H1 (cell line): ENCODE data around the gene NOSIP. TPM values are rescaled to one million over a fixed set of nuclear protein-coding genes. Genes with fewer than 3 reads are reported as not detected.

ENCODE experiments used
- CTCF ChIA-PET: fragments of 300-600 bp; sonication (Branson Sonifier 250); formaldehyde crosslinking; loops from one replicate; lab custom pipeline; 2021; ENCODE audit not compliant: partially characterized antibody; lab: Charles Lee
- POLR2A ChIA-PET: fragments of 300-600 bp; sonication (Branson Sonifier 250); formaldehyde crosslinking; loops from one replicate; lab custom pipeline; 2021; ENCODE audit warnings: inconsistent platforms; ENCODE audit not compliant: partially characterized antibody; lab: Charles Lee
- DNase-seq, 2 experiments: peaks; one replicate each; pipeline versions ENCODE4 v3.0.0 to v3.0.0-alpha.2; 2010 to 2022; ENCODE audit warnings: low spot score in 2 of 2, low read depth in 1 of 2, mixed read lengths in 1 of 2
- FAIRE-seq: peaks from 2 replicates; lab custom pipeline; 2011; peaks lifted over from hg19 to GRCh38; lab: Jason Lieb, UNC
- H2AFZ ChIP-seq: 2 replicates; pipeline ENCODE4 v1.8.1; 2012; ENCODE audit warnings: low read length, inconsistent platforms
- H2AK5ac ChIP-seq: 2 replicates; pipeline ENCODE4 v1.6.1; 2013; ENCODE audit warnings: low read depth, low read length
- H2BK120ac ChIP-seq: replicated peaks from 2 replicates; pipeline ENCODE3; 2013; ENCODE audit warnings: low read depth, low read length, inconsistent platforms
- H2BK12ac ChIP-seq: 2 replicates; pipeline ENCODE4 v1.6.1; 2013; ENCODE audit warnings: low read depth, low read length
- H2BK15ac ChIP-seq: 2 replicates; pipeline ENCODE4 v1.6.1; 2013; ENCODE audit warnings: low read length
- H2BK20ac ChIP-seq: 2 replicates; pipeline ENCODE4 v1.6.1; 2013; ENCODE audit warnings: low read length
- H2BK5ac ChIP-seq: 2 replicates; pipeline ENCODE4 v1.6.1; 2013; ENCODE audit warnings: low read depth, low read length
- H3K14ac ChIP-seq: 2 replicates; pipeline ENCODE4 v1.6.1; 2013; ENCODE audit warnings: inconsistent platforms; ENCODE audit not compliant: insufficient read length
- H3K18ac ChIP-seq: 2 replicates; pipeline ENCODE4 v1.6.1; 2013; ENCODE audit warnings: low read length; ENCODE audit errors: extremely low read depth
- H3K23ac ChIP-seq: 2 replicates; pipeline ENCODE4 v1.6.1; 2013; ENCODE audit warnings: inconsistent platforms; ENCODE audit not compliant: insufficient read length
- H3K23me2 ChIP-seq: 2 replicates; pipeline ENCODE4 v1.6.1; 2013; ENCODE audit warnings: low read depth, low read length
- H3K27ac ChIP-seq: 2 replicates; pipeline ENCODE4 v1.6.1; 2011; ENCODE audit warnings: low read depth, low read length, inconsistent platforms
- H3K27me3 ChIP-seq, 4 experiments: replicated peaks in 1 of 4; 1 replicate in 1 of 4; 2 replicates in 3 of 4; pipeline versions ENCODE4 v1.6.1 to v1.8.1; 2011 to 2013; ENCODE audit warnings: low read length in 3 of 4, mild to moderate bottlenecking in 3 of 4, inconsistent platforms in 2 of 4, mixed read lengths in 2 of 4, moderate library complexity in 1 of 4; ENCODE audit not compliant: control insufficient read depth in 3 of 4, insufficient read depth in 3 of 4; ENCODE audit errors: extremely low read depth in 1 of 4
- H3K36me3 ChIP-seq, 4 experiments: 2 replicates each; pipeline versions ENCODE4 v1.6.1 to v1.8.1; 2011 to 2013; ENCODE audit warnings: mild to moderate bottlenecking in 4 of 4, low read length in 3 of 4, moderate library complexity in 2 of 4, control low read depth in 1 of 4, inconsistent platforms in 1 of 4; ENCODE audit not compliant: insufficient read depth in 4 of 4, control insufficient read depth in 2 of 4
- H3K4ac ChIP-seq: replicated peaks from 2 replicates; pipeline ENCODE3; 2013; ENCODE audit warnings: low read length, low read depth, mixed read lengths, inconsistent platforms; ENCODE audit not compliant: insufficient read length
- H3K4me1 ChIP-seq, 4 experiments: replicated peaks in 1 of 4; 1 replicate in 1 of 4; 2 replicates in 3 of 4; pipeline versions ENCODE4 v1.6.1 to v1.8.1; 2011 to 2013; ENCODE audit warnings: low read length in 3 of 4, inconsistent platforms in 2 of 4, mixed read lengths in 1 of 4; ENCODE audit not compliant: insufficient read depth in 4 of 4, control insufficient read depth in 3 of 4
- H3K4me2 ChIP-seq, 2 experiments: 2 replicates each; pipeline versions ENCODE4 v1.6.1 to v1.8.1; 2011 to 2013; ENCODE audit warnings: low read depth in 2 of 2, low read length in 2 of 2, control low read depth in 1 of 2, inconsistent platforms in 1 of 2, mild to moderate bottlenecking in 1 of 2; ENCODE audit not compliant: insufficient read depth in 1 of 2
- H3K4me3 ChIP-seq, 4 experiments: fragments of 200-600, 300-600 bp in 1 of 4; sonication (generic), shearing (Covaris generic), sonication (Bioruptor Twin) in 1 of 4; 2 replicates each; pipeline versions ENCODE4 v1.5.1 to v1.8.1; 2011 to 2016; ENCODE audit warnings: low read length in 4 of 4, low read depth in 3 of 4, control low read depth in 2 of 4, inconsistent platforms in 2 of 4, mild to moderate bottlenecking in 2 of 4, mixed read lengths in 1 of 4, moderate library complexity in 1 of 4; ENCODE audit not compliant: insufficient read depth in 2 of 4; ENCODE audit errors: extremely low read depth in 1 of 4
- H3K56ac ChIP-seq: replicated peaks from 2 replicates; pipeline ENCODE3; 2013; ENCODE audit warnings: low read depth, mild to moderate bottlenecking, mixed read lengths, low read length, inconsistent platforms; ENCODE audit not compliant: insufficient read length
- H3K79me1 ChIP-seq: 2 replicates; pipeline ENCODE4 v1.6.1; 2013; ENCODE audit warnings: low read depth, low read length, control low read depth
- H3K79me2 ChIP-seq, 2 experiments: 2 replicates each; pipeline versions ENCODE4 v1.6.1 to v1.8.1; 2012 to 2013; ENCODE audit warnings: low read length in 2 of 2, mild to moderate bottlenecking in 2 of 2, inconsistent platforms in 1 of 2; ENCODE audit not compliant: insufficient read depth in 2 of 2, control insufficient read depth in 1 of 2
- H3K9ac ChIP-seq, 4 experiments: replicated peaks in 1 of 4; 1 replicate in 1 of 4; 2 replicates in 3 of 4; pipeline versions ENCODE4 v1.6.1 to v1.8.1; 2011 to 2013; ENCODE audit warnings: low read depth in 3 of 4, low read length in 3 of 4, control low read depth in 2 of 4, mild to moderate bottlenecking in 2 of 4, moderate library complexity in 2 of 4, inconsistent platforms in 1 of 4; ENCODE audit errors: extremely low read depth in 1 of 4
- H3K9me3 ChIP-seq, 2 experiments: 2 replicates each; pipeline versions ENCODE4 v1.6.1 to v1.8.1; 2012 to 2013; ENCODE audit warnings: mild to moderate bottlenecking in 2 of 2, moderate library complexity in 2 of 2, control low read depth in 1 of 2, inconsistent platforms in 1 of 2, low read depth in 1 of 2, low read length in 1 of 2, mixed read lengths in 1 of 2; ENCODE audit not compliant: insufficient read depth in 2 of 2
- H4K20me1 ChIP-seq, 2 experiments: replicated peaks in 1 of 2; 2 replicates each; pipeline versions ENCODE3 to v1.8.1; 2011 to 2013; ENCODE audit warnings: inconsistent platforms in 2 of 2, low read length in 2 of 2, mild to moderate bottlenecking in 1 of 2; ENCODE audit not compliant: insufficient read depth in 2 of 2, control insufficient read depth in 1 of 2
- H4K5ac ChIP-seq: 2 replicates; pipeline ENCODE4 v1.6.1; 2013; ENCODE audit warnings: low read length, low read depth, mixed read lengths, inconsistent platforms; ENCODE audit not compliant: insufficient read length
- H4K8ac ChIP-seq: 2 replicates; pipeline ENCODE4 v1.8.0; 2013; ENCODE audit warnings: mild to moderate bottlenecking, moderate library complexity, low read length, inconsistent platforms; ENCODE audit not compliant: insufficient read depth; ENCODE audit errors: extremely low read depth
- H4K91ac ChIP-seq: replicated peaks from 2 replicates; pipeline ENCODE3; 2013; ENCODE audit warnings: low read length, mixed read lengths, inconsistent platforms; ENCODE audit not compliant: insufficient read length
- BCL11A ChIP-seq, 2 experiments: IDR thresholded peaks; one replicate each; pipeline ENCODE4 v1.6.1; 2011; ENCODE audit warnings: low read depth in 2 of 2, low read length in 2 of 2, mild to moderate bottlenecking in 2 of 2
- CHD1 ChIP-seq: IDR thresholded peaks from 2 replicates; pipeline ENCODE4 v1.6.1; 2012; ENCODE audit warnings: low read depth, low read length, improper control_type of control experiment
- CTBP2 ChIP-seq: IDR thresholded peaks from 2 replicates; pipeline ENCODE4 v1.7.0; 2011; ENCODE audit warnings: borderline replicate concordance, mild to moderate bottlenecking, moderate library complexity, mixed read lengths, low read length; ENCODE audit not compliant: insufficient read depth, insufficient read length
- E2F6 ChIP-seq: IDR thresholded peaks from 2 replicates; pipeline ENCODE4 v1.6.1; 2012; ENCODE audit warnings: inconsistent platforms
- EP300 ChIP-seq, 2 experiments: IDR thresholded peaks; 1 replicate in 1 of 2; 2 replicates in 1 of 2; pipeline ENCODE4 v1.6.1; 2011 to 2012; ENCODE audit warnings: low read depth in 2 of 2, low read length in 2 of 2, mild to moderate bottlenecking in 2 of 2, borderline replicate concordance in 1 of 2, inconsistent platforms in 1 of 2, moderate library complexity in 1 of 2
- FOSL1 ChIP-seq: IDR thresholded peaks from 2 replicates; pipeline ENCODE4 v1.6.1; 2011; ENCODE audit warnings: mild to moderate bottlenecking, low read depth, low read length, moderate library complexity; ENCODE audit not compliant: insufficient read depth
- GABPA ChIP-seq: IDR thresholded peaks from 2 replicates; pipeline ENCODE4 v1.6.1; 2011; ENCODE audit warnings: mild to moderate bottlenecking, low read length, moderate library complexity, borderline replicate concordance; ENCODE audit not compliant: insufficient read depth
- GTF2F1 ChIP-seq: IDR thresholded peaks from 2 replicates; pipeline ENCODE4 v1.6.1; 2012; ENCODE audit warnings: low read depth, low read length, improper control_type of control experiment, borderline replicate concordance
- KDM4A ChIP-seq: IDR thresholded peaks from one replicate; pipeline ENCODE4 v1.7.1; 2012; ENCODE audit warnings: low read depth, mild to moderate bottlenecking, moderate library complexity, low read length, inconsistent platforms; ENCODE audit not compliant: severe bottlenecking
- SIN3A ChIP-seq, 2 experiments: IDR thresholded peaks in 1 of 2; conservative IDR thresholded peaks in 1 of 2; 2 replicates each; pipeline ENCODE4 v1.6.1; 2011 to 2012; ENCODE audit warnings: low read length in 2 of 2, improper control_type of control experiment in 1 of 2, low read depth in 1 of 2, mild to moderate bottlenecking in 1 of 2
- WGBS, 2 experiments: shearing (Covaris generic) in 1 of 2; methylation state at CpG; one replicate each; pipeline versions ENCODE4 v1.1.6 to v1.1.7; 2013 to 2015; ENCODE audit warnings: low lambda C conversion rate in 2 of 2, mixed read lengths in 2 of 2, inconsistent platforms in 1 of 2, low coverage in 1 of 2, missing lambda C conversion rate in 1 of 2; ENCODE audit not compliant: insufficient replicate concordance in 2 of 2, insufficient coverage in 1 of 2, insufficient read length in 1 of 2; ENCODE audit errors: extremely low coverage in 1 of 2, missing lambda C conversion rate in 1 of 2; 5-methylcytosine and 5-hydroxymethylcytosine counted together
- polyA plus RNA-seq, 7 experiments: library from polyadenylated mRNA; depleted of rRNA in 3 of 7; stranded (reverse) in 5 of 7; unstranded in 2 of 7; fragments of >200 nt in 5 of 7; fragments of 200-250 nt in 2 of 7; gene quantifications; 1 replicate in 5 of 7; 2 replicates in 1 of 7; 4 replicates in 1 of 7; pipeline versions ENCODE4 v1.2.1 to v1.2.3, GENCODE V29; 2011 to 2013; ENCODE audit warnings: missing spikeins in 2 of 7, mixed read lengths in 2 of 7
- total RNA-seq: library from RNA; stranded (reverse); fragmentation: NEBNext Ultra II Directional; extraction: Animal tissue kit (Norgen Biotek cat#: 25700); gene quantifications from 2 replicates; pipeline ENCODE4 v1.2.1, GENCODE V29; 2021

The NOSIP gene
- total and polyA plus RNA-seq, 2 of the 8 experiments (the other 6 are each of a cell fraction or from before 2014, with no cell fraction given) = 85.1 to 192 TPM

- ChIA-PET CTCF (interaction anchor here (0.8 to 2.9 kb wide), 8 partner anchors 9 to 50 kb away, joined by 3 to 11 read pairs (median 4); no protein-coding TSS in a partner anchor), POLR2A (interaction anchor here (0.9 to 2.0 kb wide), 6 partner anchors 14 to 35 kb away, joined by 3 to 8 read pairs (median 5); partner anchors contain the start of gene RPS11)
- DNase-seq = no peak
- Histone ChIP-seq H2BK5ac (no peak overlapping the region), H3K4ac (no peak overlapping the region), H3K27ac (no peak overlapping the region), H4K8ac (no peak overlapping the region), H2BK15ac (no peak overlapping the region), H3K4me1 (no peaks in the 10 kb centered on the region; a peak in 1 of 7 replicates), H2AK5ac (no peak overlapping the region), H3K18ac (no peak overlapping the region), H3K27me3 (no peaks in the 10 kb centered on the region), H3K4me2 (no peak overlapping the region), H3K79me1 (peaks cover 5% of the 10 kb centered on the region), H3K9ac (no peak overlapping the region), H4K5ac (no peak overlapping the region), H4K20me1 (peaks cover 0 to 2% of the 10 kb centered on the region in 2 experiments), H3K56ac (no peak overlapping the region), H3K23ac (no peak overlapping the region), H3K36me3 (peaks cover 0 to 11% (median 2%) of the 10 kb centered on the region in 4 experiments; a peak in 4 of 8 replicates), H3K4me3 (no peak overlapping the region), H3K23me2 (no peaks in the 10 kb centered on the region), H4K91ac (no peak overlapping the region), H2AFZ (no peak overlapping the region), H2BK120ac (no peak overlapping the region), H2BK20ac (no peak overlapping the region), H2BK12ac (no peak overlapping the region), H3K14ac (no peak overlapping the region), H3K9me3 (no peaks in the 10 kb centered on the region), H3K79me2 (no peaks in the 10 kb centered on the region)
- 93% methylated on average over 13 of the region's 13 CpGs; no CpG with 5 or more reads in 1 of the 2 experiments for WGBS, 2 experiments
- FAIRE-seq = no peak
- TF ChIP-seq SIN3A (conservative IDR thresholded peaks at IDR 0.05 in 1 of 2, IDR thresholded peaks at IDR 0.05 in 1 of 2; ENCODE audit: low read depth in 1 of 2, low read length in 2 of 2) (no peak), EP300 (IDR thresholded peaks at IDR 0.05; ENCODE audit: borderline replicate concordance in 1 of 2, low read depth in 2 of 2, low read length in 2 of 2) (no peak), E2F6 (no peak), KDM4A (no peak), BCL11A (IDR thresholded peaks at IDR 0.05; ENCODE audit: low read depth in 2 of 2, low read length in 2 of 2) (no peak), GABPA (no peak), CTBP2 (no peak), GTF2F1 (no peak), CHD1 (no peak), FOSL1 (no peak)
These were observed 59.5 kb downstream of the NOSIP start for GRCh38 chr19:49520705-49521319.
